Right renal cortex interstitium (tissue), 3 donors: ENCODE results near the gene PIGS. TPM values are rescaled to one million over a fixed set of nuclear protein-coding genes. Genes with fewer than 3 reads are reported as not detected.
"Not testable (repeated sequence)": the region's sequence is repeated elsewhere in the genome, so short reads cannot be mapped to it uniquely, and the experiment has no call there.

Experiments
- DNase-seq, 3 donors: peaks; one replicate each; pipeline ENCODE4 v3.0.0-alpha.2; 2013; ENCODE audit warnings: low read depth in 3 of 3, low spot score in 2 of 3
- polyA plus RNA-seq, 3 donors: library from polyadenylated mRNA; unstranded; fragments of 120-200 nt; gene quantifications; one replicate each; pipeline ENCODE4 v1.2.1, GENCODE V29; 2013; ENCODE audit not compliant: insufficient read length in 3 of 3

The PIGS gene
- polyA plus RNA-seq, 3 donors: 89.6 to 109 (median 96.6) TPM

DNA sequence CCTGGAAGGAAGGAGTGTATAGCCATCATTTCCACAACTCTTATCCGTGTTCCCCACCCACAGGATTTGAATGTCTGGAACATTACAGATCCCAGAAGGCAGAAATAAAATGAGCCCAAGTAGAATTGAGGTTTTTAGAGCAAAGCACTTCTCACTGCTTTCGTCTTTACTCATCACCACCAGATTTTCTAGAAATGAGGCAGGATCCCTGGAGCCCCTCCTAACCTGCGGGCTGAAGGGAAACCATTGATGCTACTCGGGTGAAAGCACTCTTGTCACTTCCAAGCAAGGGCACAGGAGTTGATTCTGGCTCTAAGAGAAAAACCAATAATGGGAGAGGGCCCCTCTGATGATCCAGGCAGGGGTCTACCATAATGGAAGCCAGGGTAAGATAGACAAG is 8.2 kb upstream of the PIGS start:
- no peak for DNase-seq

DNA sequence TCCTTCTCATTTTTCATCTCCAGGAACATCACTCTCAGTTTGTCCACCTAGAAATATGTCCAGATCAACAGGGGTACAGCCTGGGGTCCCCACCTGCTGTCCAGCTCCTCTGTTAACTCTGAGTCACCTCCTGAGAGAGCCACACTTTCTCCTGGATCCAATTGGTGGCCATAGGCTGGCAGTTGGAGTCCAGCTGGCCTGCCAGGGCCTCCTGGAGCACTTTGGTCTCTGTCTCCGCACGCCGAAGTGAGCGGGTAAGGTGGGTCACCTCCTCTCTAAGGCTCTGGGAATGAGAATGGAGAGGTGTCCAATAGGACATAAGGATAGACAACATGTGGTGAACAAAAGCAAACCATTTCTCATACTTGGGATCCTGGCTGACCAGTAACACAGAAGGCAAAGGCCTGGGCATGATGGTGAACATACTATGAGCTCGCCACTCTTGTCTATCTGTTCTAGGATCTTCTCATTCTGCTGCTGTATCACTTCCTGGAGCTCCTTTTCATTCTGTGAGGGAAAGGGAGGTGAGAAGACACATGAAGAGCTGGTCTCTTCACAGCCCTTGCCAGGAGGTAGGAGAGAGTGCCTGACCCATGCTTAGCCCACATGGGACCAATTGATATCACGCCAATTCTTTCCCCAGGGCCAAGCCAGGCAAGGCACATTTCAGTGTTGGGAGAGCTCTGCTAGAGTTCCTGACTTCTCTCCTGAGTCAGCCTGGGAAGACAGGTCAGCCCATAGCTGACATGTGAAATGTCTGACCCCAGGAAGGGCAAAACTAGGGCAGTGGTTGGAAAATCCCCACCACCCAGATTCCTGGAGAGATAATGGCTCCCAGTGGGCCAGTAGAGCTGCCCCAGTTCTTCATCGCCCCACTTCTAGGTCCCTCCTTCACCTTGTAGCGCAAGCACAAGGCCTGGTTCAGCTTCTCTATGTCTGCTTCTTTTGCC is 7.2 kb upstream of the PIGS start:
- DNase-seq: no peak

GRCh38 chr17:28577466-28577824 is 6.1 kb upstream of the PIGS start:
- DNase-seq: no peak

- DNase-seq: peak; percentile 64 to 77 (median 73)
Observed at GRCh38 chr17:28576758-28577465, 5.6 kb upstream of the PIGS start, which contains the start of gene ALDOC. ALDOC (minus strand) TSS chr17:28576895; CDS start chr17:28575532, 1,363 bp downstream.

GRCh38 chr17:28576016-28576415 is 4.7 kb upstream of the PIGS start:
- not testable (repeated sequence) for DNase-seq

GRCh38 chr17:28575126-28575795 is 3.9 kb upstream of the PIGS start:
- no peak for DNase-seq

GRCh38 chr17:28574526-28574925 is 3.2 kb upstream of the PIGS start:
- DNase-seq: no peak

GRCh38 chr17:28573966-28574480 is 2.7 kb upstream of the PIGS start:
- DNase-seq: no peak

- DNase-seq: no peak
Observed at GRCh38 chr17:28573521-28573920, 2.2 kb upstream of the PIGS start.

DNA sequence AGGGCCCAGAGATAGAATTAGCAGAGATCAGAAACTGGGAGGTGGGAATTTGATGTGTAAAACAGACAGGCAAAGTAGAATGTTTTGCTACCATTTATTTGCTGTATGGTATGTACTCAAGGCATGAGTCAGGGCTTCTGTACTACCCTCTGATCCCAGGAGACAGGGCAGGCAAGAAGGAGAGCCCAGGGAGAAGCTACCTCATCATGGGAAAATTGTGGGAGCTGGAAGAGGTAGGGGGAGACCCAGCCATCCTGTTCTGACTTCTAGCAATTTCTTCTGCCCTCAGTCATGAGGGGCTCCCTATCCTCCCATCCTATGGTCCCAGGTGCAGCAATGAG is 1.7 kb upstream of the PIGS start:
- DNase-seq: no peak

DNA sequence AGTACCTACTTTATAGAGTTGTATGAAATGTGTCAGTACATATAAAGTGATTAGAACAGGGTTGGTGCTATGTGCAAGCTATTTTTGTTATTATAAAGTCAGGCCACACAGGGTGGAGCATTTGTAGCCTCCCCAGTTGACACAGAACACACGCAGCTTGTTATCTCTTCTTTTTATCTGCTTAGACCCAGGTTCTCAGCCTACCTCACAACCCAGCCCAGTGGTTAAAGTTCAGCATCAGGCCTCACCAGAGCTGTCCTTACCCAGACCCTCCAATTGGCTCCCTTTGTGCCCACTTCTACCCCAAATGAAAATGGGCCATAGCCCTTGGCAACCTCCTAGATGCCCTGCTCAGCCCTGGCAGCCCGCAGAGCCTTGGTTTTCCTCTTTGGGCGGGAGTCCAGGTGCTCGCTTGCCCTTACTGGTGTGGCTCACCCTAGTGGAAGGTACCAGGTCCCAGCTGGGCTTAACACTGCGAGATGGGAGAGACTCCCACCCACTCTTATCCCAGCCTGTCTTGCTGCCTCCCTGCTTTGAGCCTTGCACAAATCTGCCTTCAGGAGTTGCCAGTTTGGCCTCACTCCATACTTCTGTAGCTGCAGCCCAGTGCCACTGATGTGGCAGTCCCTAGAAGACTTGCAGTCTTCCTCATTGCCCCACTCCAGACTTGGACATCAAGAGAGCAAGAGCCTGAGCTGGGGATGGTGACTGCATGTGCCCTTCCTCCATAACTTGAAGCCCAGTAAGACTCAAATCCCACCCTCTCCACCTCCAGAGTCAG is 1.1 kb upstream of the PIGS start:
- no peak for DNase-seq

DNA sequence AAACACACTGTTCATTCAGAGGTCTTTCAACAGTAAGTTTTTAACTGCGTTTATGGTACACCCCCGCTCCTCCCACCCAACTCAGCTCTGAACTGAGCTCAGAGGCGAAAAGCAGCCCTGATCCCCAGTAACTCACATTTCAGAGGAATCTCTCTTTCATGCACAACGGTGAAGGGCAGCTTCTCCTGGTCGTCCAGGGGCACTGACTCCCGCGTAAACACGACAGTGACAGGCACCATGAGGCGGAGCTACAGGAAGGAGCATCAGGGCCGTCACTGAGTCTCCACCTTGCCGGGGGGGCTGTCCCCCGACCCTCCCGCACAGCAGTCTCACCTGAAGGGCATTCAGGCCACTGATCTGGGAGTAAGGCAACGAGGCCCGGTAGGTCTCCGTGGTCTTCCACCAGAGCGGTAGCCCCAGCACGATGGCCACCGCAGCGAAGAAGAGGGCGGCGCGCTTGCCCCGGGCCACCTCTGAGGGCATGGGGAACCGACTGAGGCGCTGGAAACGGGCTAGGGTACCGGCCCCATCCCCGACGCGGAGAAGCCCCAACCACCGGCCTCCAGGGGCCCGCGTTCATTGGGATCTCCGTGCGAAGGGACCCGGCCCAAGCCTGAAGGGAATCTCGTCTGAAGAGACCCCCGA is 486 bp downstream of the PIGS start:
- no peak for DNase-seq

DNA sequence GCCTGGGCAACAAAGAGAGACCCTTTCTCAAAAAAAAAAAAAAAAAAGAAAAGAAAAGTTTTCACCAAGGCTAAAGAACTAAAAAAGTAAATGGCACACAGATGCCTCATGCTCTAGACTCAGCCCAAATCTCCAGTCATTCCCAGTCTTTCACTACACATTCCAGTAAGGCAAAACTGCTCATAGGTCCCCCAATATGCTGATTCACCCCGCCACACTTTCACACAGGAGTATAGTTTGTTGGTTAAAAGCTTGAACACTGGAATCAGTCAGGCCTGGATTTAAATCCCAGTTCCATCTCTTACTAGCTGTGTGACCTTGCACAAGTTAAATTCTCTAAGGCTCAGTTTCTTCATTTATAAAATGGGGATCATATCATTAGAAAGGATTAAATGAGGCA is 1.9 kb downstream of the PIGS start:
- no peak for DNase-seq

DNA sequence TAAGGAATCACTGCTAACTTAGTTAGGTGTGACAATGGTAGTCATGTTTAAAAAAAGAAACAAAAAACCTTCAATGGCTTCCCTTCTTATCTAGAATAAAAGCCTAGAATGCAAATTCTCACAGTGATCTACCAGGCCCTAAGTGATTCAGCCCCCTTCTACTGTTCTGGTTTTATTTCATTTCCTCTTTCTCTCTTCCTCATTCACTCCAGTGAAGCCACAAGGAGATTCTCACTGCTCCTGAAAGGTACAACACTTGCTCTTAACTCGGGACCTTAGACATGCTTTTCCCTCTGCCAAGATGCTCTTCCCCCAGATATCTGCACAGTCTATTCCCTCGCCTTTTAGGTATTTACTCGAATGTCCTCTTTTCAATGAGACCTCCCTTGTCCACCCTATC is 3.7 kb downstream of the PIGS start:
- DNase-seq: no peak

- DNase-seq: no peak
Observed at GRCh38 chr17:28563475-28563874, 7.8 kb downstream of the PIGS start.

GRCh38 chr17:28555022-28555421 is 16.3 kb downstream of the PIGS start:
- DNase-seq: no peak

- DNase-seq: no peak
Observed at GRCh38 chr17:28554565-28554964, 16.8 kb downstream of the PIGS start.

DNA sequence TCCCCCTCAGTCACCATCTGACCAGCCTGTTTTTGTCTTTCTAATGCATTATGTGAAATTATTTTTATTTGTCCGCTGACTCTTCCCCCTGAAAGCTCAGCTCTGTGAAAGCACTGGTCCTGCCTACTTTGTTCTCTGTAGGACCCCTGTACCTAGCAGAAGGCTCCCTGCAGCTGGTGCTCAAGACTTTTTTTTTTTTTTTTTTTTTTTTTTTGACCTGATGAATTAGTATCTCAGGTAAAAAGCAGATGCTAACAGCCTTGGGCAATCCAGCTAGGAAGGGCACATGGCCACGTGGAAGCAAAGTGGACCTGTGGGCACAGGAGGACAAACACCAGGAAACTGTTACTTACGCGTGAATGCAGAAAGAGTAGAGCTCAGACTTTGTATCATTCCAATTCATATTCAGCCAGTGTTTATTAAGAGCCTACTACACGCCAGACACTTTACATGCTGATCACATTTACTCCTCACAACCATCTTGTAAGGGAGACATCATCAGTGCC is 18.3 kb downstream of the PIGS start:
- DNase-seq: no peak

DNA sequence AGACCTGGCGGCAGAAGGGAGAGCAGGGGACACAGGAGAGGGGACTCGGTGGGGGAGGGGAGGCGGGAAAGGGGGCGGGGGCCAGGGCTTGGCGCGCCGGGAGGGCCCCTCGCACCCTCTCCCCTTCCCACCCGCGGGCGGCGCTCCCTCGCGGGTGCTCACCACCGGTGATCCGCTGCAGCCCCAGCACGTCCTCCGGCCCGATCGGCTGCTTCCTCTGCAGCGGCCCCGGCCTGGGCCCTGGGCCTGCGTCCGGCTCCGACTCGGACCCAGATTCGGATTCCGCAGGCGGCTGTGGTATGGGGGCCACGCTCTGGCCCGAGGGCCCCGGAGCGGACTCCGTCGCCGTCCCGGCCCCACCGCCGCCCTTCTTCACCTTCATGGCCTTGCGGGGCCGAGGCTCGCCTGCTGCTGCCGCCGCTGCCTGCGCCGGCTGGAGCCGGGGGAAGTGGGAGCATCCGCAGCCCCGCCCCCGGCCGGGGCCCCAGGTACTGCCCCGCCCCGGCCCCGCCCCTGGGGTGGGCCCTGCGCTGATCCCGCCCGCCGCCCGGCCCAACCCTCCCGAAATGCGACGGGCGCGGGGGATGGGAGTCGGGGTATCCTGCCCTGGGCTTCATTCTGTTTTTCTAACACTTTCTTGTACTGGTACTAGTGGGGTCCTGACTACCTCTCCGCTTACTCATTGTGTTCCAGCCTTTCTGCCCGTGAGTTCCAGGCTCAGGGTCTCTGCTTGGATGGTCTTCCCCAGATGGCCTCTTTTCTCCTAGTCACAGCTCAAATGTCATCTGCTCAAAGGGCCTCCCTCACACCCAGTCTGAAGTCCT is 18.9 kb downstream of the PIGS start, which contains the start of gene UNC119:
Gene UNC119, minus strand, starts transcription at position 449 of the 824 bp plus-strand sequence. Its CDS starts 67 bp downstream, at position 382.
- DNase-seq: peak; percentile 67 to 75 (median 72)
